MG63 (cell line): Measurements from ENCODE around the gene ETS2. TPM values are rescaled to one million over a fixed set of nuclear protein-coding genes. Genes with fewer than 3 reads are reported as not detected.
A peak's percentile ranks its signal among the peaks of the same experiment; 100 is the strongest.
"Not testable (repeated sequence)": the region's sequence is repeated elsewhere in the genome, so short reads cannot be mapped to it uniquely, and the experiment has no call there.

Experiments used
- DNase-seq: peaks from one replicate; pipeline ENCODE4 v3.0.0-alpha.2; 2020
- H3K27me3 ChIP-seq: fragments of 250-450 bp; sonication (Bioruptor Pico); 2 replicates; pipeline ENCODE4 v1.5.1; 2020; ENCODE audit warnings: mild to moderate bottlenecking, moderate library complexity
- H3K36me3 ChIP-seq: fragments of 250-450 bp; sonication (Bioruptor Pico); 2 replicates; pipeline ENCODE4 v1.5.1; 2020; ENCODE audit warnings: mild to moderate bottlenecking, moderate library complexity
- H3K4me3 ChIP-seq: fragments of 250-450 bp; sonication (Bioruptor Pico); 2 replicates; pipeline ENCODE4 v1.5.1; 2020; ENCODE audit warnings: mild to moderate bottlenecking, moderate library complexity
- H3K9me3 ChIP-seq: fragments of 250-450 bp; sonication (Bioruptor Pico); 2 replicates; pipeline ENCODE4 v1.5.1; 2020; ENCODE audit warnings: mild to moderate bottlenecking, moderate library complexity
- total RNA-seq: library from RNA; depleted of rRNA; stranded (reverse); fragments of >200 nt; shearing (Covaris generic); gene quantifications from 2 replicates; pipeline ENCODE4 v1.2.3, GENCODE V29; 2014; ENCODE audit warnings: low replicate concordance

Gene ETS2
- total RNA-seq, 1 experiment from 2014 or later = 12.6 TPM

DNA sequence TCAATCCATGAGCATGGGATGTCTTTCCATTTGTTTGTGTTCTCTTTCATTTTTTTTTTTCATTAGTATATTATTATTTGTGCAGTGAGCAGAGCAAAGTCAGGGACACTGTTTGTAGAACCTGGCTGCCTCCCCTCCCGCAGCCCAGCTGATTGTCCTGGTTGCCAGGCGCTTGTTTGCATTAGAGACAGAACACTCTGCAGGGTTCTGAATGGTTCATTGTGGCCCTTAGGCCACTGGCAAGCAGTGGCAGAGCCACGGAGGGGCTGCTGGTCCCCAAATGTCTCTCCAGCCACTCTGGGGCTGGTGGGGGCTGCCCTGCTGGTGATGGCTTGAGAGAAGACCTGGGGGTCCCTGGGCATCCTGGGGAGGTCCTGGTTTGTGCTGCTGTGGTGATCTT lies 29.0 kb downstream of the ETS2 start:
- Histone ChIP-seq H3K27me3 (no peaks in the 10 kb centered on the region), H3K4me3 (no peak overlapping the region), H3K36me3 (no peaks in the 10 kb centered on the region), H3K9me3 (0 out of 2 replicates have a peak, but pooled peaks cover 3% of the 10 kb centered on the region)
- no peak for DNase-seq

DNA sequence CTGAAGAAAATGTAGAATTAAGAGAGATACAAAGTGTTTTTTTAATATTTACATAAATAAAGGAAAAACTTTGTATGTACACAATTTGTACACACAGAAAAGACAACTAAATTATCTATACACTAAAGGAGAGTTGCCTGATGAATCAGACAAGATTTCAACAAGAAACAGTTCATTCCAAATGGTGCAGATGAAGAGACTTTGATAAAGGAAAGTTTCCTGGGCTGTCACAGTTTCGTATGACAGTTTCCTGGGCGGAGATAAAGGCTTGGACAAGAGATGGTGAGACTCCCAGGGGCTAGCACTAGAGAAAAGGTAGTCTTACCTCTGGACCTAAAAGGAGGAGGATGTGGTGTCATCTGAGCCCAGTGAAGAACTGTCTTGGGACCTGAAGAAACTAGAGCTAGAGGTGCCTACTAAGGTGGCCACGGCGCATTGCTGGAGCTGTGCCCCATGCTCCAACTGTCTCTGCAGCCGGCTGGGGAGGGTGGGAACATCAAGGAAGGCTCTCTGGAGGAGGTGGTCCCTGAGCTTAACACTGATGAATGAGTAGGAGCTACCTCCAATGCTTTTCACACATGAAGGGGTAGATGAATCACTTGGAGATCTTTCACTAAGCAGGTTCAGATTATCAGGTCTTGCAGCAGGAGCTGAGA lies 32.2 kb downstream of the ETS2 start:
- Histone ChIP-seq H3K9me3 (0 out of 2 replicates have a peak, but pooled peaks cover 3% of the 10 kb centered on the region), H3K27me3 (no peaks in the 10 kb centered on the region), H3K4me3 (no peak overlapping the region), H3K36me3 (no peaks in the 10 kb centered on the region)
- no peak for DNase-seq

GRCh38 chr21:38838598-38839327 lies 33.0 kb downstream of the ETS2 start:
- Histone ChIP-seq H3K27me3 (no peaks in the 10 kb centered on the region), H3K36me3 (no peaks in the 10 kb centered on the region), H3K9me3 (0 out of 2 replicates have a peak, but pooled peaks cover 3% of the 10 kb centered on the region), H3K4me3 (no peak overlapping the region)
- peak; percentile 38 for DNase-seq

DNA sequence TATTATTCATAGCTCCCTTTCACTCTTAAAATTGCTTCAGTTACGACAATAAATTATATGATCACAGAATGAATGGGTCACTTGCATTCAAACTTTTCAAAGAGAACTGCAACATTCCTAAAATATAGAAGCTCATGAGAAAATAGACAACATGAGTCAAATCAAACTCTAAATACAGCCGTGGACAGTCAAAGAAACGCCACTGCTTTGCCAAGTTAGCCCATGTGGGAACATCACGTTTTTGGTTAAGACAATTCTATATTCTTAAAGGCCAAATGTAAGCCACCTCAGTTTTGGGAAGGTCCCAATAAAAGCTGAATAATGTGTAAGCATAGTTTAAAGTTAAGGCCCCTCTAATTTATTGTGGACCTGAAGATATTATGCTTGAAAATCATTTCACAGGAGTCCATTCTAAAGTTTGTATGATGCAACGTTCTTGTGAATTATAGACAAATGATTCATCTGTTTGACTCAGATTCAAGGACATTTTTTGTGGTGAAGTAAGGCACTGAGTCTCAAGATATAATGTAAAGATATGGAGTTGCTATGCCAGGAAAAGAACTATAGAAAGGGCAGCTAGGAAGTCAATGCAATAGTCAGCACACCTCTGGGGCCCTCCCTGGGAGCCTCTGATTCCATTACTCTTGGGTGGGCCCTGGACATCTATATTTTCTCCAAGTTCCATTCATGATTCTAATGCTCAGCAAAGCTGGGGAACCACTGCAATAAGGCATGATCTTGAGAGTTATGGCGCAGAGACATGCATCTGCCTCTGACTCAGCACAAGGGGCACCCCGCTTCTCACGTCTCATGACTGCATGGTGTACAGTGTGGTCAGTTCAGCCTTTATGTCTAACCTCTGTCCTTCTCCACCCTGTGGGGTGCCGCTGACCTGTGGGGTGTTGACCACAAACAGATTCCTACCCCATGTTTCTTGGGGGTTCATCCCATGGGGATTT lies 33.9 kb downstream of the ETS2 start:
- Histone ChIP-seq H3K9me3 (no peaks in the 10 kb centered on the region), H3K27me3 (no peaks in the 10 kb centered on the region), H3K36me3 (no peaks in the 10 kb centered on the region), H3K4me3 (no peak overlapping the region)
- peak; percentile 77 for DNase-seq

DNA sequence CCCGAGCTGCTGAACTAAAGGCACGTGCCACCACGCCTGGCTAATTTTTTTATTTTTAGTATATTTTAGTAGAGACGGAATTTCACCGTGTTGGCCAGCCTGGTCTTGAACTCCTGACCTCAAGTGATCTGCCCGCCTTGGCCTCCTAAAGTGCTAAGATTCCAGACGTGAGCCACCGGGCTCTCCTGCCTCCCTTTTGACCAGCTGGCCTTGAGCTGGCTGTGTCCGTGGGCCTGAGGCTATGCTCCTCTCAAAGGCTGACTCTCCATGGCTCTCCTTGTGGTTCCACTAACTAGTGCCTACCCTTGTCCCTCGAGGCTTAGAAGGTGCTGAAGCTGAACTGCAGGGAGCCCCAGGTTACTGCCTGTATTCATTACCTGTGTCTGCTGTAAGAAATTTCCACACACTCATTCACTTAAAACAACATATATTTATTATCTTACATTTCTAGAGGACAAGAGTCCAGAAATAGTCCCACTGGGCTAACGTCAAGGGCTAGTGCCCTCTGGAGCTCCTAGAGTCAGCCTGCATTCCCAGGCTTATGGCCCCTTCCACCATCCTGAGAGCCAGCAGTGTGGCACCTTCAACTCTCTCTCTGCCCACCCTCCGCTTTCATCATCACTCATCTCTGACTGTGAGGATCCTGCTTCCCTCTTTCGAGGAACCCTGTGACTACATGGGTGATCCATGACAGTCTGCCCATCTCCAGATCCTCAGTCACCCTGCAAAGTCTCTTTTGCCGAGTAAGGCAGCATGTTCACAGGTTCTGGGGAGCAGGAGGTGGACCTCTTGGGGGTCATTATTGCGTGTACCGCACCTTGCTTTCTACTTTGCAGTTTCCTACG lies 34.9 kb downstream of the ETS2 start:
- Histone ChIP-seq H3K9me3 (no peaks in the 10 kb centered on the region), H3K36me3 (no peaks in the 10 kb centered on the region), H3K27me3 (no peaks in the 10 kb centered on the region), H3K4me3 (no peak overlapping the region)
- no peak for DNase-seq

DNA sequence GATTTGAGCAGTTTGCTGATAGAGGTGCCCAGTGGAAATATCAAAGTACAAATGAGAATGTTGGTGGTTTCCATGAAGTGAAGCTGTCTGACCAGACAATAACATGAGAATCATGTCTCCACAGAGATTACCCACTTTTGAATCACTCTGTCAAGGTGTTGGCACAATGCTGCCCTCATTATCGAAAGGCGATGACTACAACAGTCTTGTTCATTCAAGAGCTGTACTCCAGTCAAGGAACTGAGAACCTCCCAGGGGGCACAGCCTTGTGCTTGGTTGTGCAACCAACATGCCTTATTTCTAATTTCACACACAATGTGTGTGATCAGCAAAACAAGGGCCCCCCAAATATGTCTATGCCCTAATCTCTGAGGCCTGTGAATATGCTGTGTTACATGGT lies 35.7 kb downstream of the ETS2 start:
- no peaks in the 10 kb centered on the region for H3K9me3 ChIP-seq
- H3K27me3 ChIP-seq = no peaks in the 10 kb centered on the region
- no peak overlapping the region for H3K4me3 ChIP-seq
- no peaks in the 10 kb centered on the region for H3K36me3 ChIP-seq
- peak; percentile 16 for DNase-seq

- no peak overlapping the region for H3K4me3 ChIP-seq
- no peaks in the 10 kb centered on the region for H3K9me3 ChIP-seq
- H3K27me3 ChIP-seq = no peaks in the 10 kb centered on the region
- no peak for DNase-seq
- H3K36me3 ChIP-seq = no peaks in the 10 kb centered on the region
Measured at GRCh38 chr21:38842079-38842478, 36.4 kb downstream of the ETS2 start.

DNA sequence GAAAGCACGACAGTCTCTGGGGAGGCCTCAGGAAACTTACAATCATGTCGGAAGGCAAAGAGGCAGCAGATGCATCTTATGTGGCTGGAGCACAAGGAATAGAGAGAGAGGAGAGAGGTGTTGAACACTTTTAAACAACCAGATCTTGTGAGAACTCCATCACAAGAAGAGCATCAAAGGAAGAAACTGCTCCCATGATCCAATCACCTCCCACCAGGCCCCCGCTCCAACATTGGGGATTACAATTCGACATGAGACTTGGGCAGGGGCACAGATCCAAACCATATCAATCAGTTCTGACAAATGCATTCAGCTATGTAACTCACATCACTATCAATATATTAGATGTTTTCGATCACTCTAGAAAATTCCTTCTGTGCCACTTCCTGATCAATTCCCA lies 37.6 kb downstream of the ETS2 start:
- H3K4me3 ChIP-seq = no peak overlapping the region
- H3K27me3 ChIP-seq = no peaks in the 10 kb centered on the region
- no peaks in the 10 kb centered on the region for H3K9me3 ChIP-seq
- no peak for DNase-seq
- no peaks in the 10 kb centered on the region for H3K36me3 ChIP-seq

- Histone ChIP-seq H3K4me3 (no peak overlapping the region), H3K9me3 (no peaks in the 10 kb centered on the region), H3K27me3 (no peaks in the 10 kb centered on the region), H3K36me3 (no peaks in the 10 kb centered on the region)
- DNase-seq = no peak
Measured at GRCh38 chr21:38843806-38844503, 38.2 kb downstream of the ETS2 start.

DNA sequence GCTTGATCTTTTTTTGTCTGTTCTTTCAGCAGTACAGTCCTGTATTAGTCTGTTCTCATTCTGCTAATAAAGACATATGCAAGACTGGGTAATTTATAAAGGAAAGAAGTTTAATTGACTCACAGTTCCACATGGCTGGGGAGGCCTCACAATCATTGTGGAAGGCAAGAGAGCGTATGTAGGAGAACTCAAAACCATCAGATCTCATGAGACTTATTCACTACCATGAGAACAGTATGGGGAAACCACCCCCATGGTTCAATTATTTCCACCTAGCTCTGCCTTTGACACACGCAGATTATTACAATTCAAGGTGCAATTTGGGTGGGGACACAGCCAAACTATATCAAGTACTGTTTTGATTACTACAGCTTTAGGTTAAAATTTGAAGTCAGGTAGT lies 39.6 kb downstream of the ETS2 start:
- not testable (repeated sequence) for DNase-seq, H3K9me3 ChIP-seq, H3K4me3 ChIP-seq, H3K27me3 ChIP-seq, H3K36me3 ChIP-seq

- Histone ChIP-seq H3K36me3 (no peaks in the 10 kb centered on the region), H3K4me3 (no peak overlapping the region), H3K9me3 (peaks cover 5% of the 10 kb centered on the region; the same call in 1 of the 2 replicates), H3K27me3 (no peaks in the 10 kb centered on the region)
- DNase-seq = peak; percentile 52
Measured at GRCh38 chr21:38847556-38847955, 41.8 kb downstream of the ETS2 start.

GRCh38 chr21:38848187-38848609 lies 42.5 kb downstream of the ETS2 start:
- no peak overlapping the region for H3K4me3 ChIP-seq
- H3K36me3 ChIP-seq = no peaks in the 10 kb centered on the region
- no peaks in the 10 kb centered on the region for H3K27me3 ChIP-seq
- DNase-seq = no peak
- peaks cover 5% of the 10 kb centered on the region; the same call in 1 of the 2 replicates for H3K9me3 ChIP-seq

- Histone ChIP-seq H3K36me3 (no peaks in the 10 kb centered on the region), H3K9me3 (peaks cover 5% of the 10 kb centered on the region; the same call in 1 of the 2 replicates), H3K4me3 (no peak overlapping the region), H3K27me3 (no peaks in the 10 kb centered on the region)
- DNase-seq = no peak
Measured at GRCh38 chr21:38849776-38850175, 44.0 kb downstream of the ETS2 start.

DNA sequence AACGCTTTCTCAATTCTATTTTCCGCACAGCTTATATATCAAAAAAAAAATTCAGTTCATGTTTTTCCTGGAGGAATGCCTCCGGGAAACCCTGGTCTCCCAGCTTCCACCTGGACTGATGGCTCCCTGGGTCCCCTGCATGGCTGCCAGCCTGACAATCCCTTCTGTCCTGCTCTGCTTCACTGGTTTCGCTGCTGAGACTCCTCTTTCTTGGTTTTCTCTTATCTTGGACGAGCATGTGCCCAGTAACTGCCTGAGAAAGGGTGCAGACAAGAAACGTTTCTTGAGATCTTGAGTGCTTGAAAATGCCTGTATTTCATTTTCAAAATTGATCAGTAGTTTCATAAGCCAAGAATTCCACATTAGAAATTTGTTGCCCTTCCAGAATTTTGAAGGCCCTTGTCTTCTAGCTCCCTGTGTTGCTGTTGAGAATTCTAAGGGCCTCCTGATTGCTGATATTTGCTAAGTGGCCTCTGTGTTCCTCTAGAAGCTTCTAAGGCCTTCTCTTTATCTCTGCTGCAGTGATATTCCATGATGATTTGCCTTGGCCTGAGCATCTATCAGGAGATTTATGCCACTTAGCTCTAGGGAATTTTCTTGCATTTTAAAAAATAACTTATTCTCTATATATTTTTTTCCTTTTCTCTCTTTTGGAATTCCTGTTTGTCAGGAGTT lies 44.7 kb downstream of the ETS2 start:
- no peak for DNase-seq
- no peaks in the 10 kb centered on the region for H3K36me3 ChIP-seq
- H3K9me3 ChIP-seq = peaks cover 10% of the 10 kb centered on the region; the same call in 1 of the 2 replicates
- no peak overlapping the region for H3K4me3 ChIP-seq
- no peaks in the 10 kb centered on the region for H3K27me3 ChIP-seq

DNA sequence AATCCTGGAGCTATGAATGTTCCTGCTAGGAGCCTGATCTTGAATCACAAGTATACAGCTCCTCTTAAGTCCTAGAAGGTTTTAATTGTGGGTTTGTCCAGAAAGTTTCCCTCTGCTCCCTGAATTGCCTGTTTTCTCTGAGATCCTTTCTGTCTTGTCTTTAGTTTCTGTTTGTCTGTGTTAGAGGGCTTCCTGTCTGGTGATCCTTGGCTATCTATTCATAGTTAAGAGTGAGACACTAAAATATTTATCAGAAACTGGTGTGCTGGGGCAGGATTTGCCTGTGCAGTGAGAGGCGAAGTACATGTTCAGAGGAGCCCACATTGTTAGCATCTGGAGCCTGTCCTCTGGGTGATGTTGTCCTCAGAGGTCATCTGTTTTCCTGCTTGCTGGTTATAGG lies 45.4 kb downstream of the ETS2 start:
- no peak for DNase-seq
- H3K4me3 ChIP-seq = no peak overlapping the region
- no peaks in the 10 kb centered on the region for H3K27me3 ChIP-seq
- H3K36me3 ChIP-seq = no peaks in the 10 kb centered on the region
- H3K9me3 ChIP-seq = peaks cover 13% of the 10 kb centered on the region; the same call in 1 of the 2 replicates
